GM12874 (cell line): Measurements from ENCODE around the gene RNF168.

ENCODE experiments used
- CTCF ChIP-seq: IDR thresholded peaks from 2 replicates; pipeline ENCODE4 v1.5.1; 2011; ENCODE audit warnings: low read depth, mild to moderate bottlenecking, control low read depth, low read length, moderate library complexity; ENCODE audit not compliant: insufficient read depth

The RNF168 gene

GRCh38 chr3:196431181-196432136 lies 72.1 kb downstream of the RNF168 start:
- no peak for TF ChIP-seq CTCF

GRCh38 chr3:196428041-196428440 lies 75.5 kb downstream of the RNF168 start:
- no peak for TF ChIP-seq CTCF

GRCh38 chr3:196423044-196423781 lies 80.4 kb downstream of the RNF168 start:
- no peak for TF ChIP-seq CTCF

GRCh38 chr3:196419386-196419785 lies 84.2 kb downstream of the RNF168 start:
- no peak for TF ChIP-seq CTCF
